Measurements from ENCODE around the gene EPHA8.

Gene EPHA8

GRCh38 chr1:22537441-22538139, 25.7 kb upstream of the EPHA8 start:
- DNase-seq: no peak

GRCh38 chr1:22539510-22540118, 23.7 kb upstream of the EPHA8 start:
- no peak for DNase-seq

DNA sequence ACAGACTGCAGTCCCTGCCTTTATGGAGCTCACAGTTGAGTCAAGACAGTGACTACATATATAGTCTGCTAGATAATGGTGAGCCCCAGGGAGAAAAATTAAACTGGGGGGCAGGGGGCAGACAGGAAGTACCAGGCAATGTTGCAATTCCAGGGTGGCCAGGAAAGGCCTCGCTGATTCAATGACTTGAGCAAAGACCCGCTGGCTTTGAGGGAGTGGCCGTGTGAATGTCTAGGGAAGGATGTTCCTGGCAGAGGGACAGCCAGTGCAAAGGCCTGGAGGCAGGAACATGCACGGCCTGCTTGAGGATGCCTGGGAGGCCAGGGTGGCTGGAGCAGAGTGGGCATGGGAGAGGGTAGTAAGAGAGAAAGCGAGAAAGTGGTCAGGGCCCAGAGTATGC, 23.0 kb upstream of the EPHA8 start:
- DNase-seq: no peak

DNA sequence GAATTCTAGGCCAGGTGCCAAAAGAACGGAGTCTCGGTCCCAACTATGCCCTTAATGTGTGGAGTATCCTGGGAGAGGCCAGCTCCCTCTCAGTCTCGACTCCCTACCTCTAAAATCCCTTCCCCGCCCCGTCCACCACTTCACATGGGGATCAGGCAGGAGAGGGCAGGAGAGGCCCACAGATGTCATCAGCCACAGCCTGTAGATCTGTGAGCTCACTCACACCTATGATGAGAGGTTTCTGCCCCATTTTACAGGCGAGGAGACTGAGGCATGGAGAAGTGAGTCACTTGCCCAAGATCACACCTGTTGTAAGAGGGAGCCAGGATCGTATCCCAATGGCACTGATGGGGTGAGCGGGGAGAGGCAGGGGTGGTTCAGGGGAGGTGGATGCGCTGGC, 20.4 kb upstream of the EPHA8 start:
- DNase-seq: no peak

GRCh38 chr1:22543679-22544078, 19.6 kb upstream of the EPHA8 start:
- DNase-seq: no peak

GRCh38 chr1:22544606-22545005, 18.7 kb upstream of the EPHA8 start:
- DNase-seq: no peak

DNA sequence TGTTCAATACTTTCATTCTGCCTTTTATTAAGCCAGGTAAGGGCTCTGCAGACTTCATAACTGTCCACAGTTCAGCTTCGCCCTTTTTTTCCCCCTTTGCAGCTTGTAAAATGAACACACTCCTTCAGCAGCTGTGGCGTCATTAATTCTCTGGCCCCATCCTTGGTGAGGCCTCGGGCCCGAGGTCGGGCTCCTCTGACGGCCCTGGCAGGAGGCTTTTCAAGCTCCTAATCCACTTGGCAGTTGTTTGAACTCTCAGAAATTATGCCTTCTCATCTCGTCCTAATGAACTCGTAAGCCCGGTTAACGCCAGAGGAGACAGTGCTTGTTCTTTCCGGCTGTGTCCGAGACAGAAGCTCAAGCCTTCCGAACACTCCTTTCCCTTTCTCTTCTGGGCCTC, 18.1 kb upstream of the EPHA8 start:
- no peak for DNase-seq

GRCh38 chr1:22547186-22547817, 16.0 kb upstream of the EPHA8 start:
- DNase-seq: no peak

DNA sequence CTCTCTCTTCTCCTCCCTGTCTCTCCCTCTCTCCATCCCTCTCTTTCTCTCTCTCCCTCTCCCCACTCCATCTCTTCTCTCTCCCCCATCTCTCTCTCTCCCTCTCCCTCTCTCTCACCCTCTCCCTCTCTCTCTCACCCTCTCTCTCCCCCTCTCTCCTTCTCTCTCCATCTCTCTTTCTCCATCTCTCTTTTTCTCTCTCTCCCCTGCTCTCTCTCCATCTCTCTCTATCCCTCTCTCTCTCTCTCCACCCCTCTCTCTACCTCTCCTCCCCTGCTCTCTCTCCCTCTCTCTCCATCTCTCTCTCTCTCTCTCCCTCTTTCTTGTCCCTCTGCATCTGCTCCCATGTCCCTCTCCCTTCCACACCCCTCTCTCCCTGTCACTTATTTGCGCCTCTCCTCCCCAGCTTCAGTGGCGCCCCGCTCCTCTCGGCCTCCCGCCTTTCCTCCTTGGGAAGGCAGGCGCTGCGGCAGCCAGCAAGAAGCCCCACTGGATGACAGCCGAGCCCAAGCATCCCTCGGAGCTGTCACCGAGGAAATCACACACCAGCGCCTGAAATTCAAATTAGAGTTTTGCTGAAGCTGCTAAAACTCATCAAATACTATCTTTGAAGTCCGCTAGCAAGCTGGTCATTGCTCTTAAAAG, 15.3 kb upstream of the EPHA8 start:
- DNase-seq: no peak

DNA sequence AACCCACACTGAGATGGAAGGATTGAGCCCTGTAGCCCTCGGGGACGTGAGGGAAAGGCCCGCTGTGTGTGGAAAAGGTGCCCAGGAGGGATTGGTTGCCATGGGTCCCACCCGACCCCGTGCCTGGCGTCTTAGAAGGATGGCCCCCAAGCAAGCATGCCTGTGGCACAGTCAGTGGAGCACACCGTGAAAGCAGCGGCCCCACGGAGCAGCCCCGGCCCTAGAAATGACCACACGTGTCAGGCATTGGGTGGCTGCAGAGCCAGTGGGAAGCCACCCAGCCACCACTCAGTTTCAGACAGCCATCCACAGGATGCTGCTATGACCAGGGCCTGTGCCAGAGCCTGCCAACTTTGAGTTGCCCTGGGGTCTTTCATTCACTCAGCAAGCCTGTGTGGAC, 13.3 kb upstream of the EPHA8 start:
- DNase-seq: no peak

DNA sequence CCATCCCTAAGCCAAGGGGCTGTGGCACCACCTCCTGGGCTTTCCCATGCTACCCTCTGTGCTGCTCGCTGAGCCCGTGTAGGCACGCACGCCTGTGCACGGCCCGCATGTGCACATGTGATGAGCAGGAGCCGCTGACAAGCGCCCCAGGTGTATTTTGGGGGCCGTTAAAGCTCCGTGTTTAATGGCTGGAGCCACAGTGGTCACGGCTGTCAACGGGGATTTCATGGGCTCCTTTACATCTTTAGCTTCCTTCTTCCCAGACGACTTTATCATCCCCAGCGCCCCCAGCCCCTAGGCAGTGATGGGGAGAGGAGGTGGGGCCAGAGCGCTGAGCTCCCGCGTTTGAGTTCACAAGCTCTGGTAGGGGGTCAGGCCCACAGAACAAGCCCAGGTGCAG, 11.7 kb upstream of the EPHA8 start:
- DNase-seq: no peak

DNA sequence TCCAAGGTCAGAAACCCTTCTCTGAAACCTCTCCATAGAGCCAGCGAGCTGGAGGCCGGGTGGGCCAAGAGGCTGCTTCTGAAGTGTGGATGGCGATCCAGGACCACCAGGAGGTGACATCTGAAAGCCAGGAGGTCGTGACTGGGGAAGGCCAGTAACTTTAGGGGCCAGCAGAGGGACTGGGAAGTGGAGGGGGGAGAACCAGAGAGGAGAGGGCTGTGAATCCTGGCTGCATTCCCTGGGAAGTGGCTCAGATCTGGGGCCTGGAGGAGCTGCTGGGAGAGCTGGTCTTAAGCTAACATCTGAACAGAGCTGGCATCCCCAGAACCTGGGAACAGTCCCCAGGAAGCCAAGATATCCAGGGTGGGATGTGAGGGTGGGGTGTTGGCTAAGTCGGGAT, 11.3 kb upstream of the EPHA8 start:
- DNase-seq: no peak

DNA sequence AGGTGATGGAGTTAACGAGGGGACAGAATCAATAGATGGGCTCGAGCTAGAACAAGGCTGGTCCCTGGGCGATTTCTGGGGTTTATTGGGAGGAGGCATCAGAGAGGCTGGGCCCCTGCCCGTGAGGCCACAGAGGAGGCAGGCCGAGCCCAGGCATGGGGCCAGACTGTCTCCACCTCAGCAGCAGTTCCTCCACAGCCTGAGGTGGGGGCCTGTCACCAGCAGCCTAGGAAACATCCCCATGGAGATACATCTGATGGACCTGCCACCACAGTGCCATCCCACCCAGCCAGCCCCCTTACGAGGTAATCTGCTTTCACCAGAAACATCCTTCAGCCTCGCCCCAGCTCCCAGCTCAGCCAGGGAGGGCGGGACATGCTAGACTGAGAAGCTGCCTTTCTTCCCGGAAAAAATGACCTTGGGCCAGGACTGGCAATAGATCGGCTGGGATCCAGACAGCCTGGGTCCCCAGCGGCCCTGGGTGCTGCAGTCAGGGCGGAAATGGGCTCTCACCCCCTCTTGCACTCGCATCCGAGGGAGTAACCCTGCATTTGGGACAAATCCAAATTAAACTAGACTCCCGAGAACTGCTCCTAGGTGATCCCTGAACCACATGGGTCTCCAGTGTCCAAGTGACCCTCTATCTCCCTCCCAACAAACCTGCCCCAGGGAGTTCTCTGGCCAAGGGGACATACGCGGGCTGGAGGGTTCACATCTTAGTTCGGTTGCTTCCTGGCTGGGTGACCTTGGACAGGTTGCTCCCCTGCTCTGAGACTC, 10.0 kb upstream of the EPHA8 start:
- DNase-seq: no peak

DNA sequence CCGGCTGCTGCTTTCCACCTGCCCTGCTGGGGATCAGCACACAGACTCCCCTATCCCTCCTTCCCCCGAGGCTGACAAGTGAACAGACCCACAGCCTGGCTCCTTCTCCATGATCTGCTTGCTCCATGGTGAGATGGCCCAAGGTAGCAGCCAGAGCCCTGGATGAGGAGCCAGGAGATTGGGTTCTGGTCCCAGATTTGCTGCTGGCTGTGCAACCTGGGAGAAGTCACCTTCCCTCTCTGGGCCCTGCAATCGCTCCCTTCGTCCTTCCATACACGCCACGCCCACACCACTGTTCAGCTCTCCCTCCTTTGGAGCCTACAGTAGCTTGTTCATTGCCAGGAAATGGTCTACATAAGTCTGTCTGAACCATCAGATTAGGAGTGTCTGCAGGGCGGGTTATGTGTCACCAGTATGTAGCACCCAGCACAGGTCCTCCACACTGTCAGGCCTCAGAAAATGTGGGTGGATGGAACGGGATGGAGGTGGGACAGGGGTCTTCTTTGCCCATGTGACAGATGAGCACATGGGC, 9.2 kb upstream of the EPHA8 start:
- DNase-seq: no peak

GRCh38 chr1:22555371-22555656, 8.0 kb upstream of the EPHA8 start:
- no peak for DNase-seq

DNA sequence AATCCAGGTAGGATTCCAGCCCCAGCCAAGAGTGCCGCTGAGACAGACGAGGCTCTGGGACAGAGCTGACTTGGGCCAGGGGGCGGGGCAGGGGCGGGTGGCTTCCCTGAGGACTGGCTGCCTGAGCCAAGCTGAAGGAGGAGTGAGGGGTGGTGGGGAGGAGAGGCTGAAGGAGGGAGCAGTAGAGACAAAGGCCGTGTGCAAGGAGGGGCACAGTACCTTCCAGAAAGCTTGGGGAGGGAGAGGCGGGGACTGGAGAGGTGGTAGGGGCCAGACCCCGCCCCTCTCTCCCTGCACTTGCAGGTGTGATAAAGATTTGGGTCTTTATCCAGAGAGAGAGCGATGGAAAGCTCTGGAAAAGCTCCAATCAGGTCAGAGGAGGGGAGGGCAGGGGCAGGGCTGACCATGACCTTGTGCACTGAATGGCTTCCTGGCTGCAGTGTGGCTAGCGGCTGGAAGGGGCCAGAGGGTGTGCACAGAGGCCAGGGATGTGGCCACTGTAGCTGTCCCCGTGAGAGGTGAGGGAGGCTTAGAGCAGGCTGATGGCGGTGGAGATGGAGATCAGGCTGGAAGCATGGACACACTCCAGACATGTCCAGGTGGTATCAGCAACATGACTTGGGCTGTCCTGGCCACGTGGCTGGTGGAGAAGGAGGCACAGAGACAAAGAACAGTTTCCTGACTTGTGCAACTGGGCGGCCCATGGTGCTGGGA, 6.7 kb upstream of the EPHA8 start:
- DNase-seq: no peak

- no peak for DNase-seq
Measured at GRCh38 chr1:22557341-22557950, 5.8 kb upstream of the EPHA8 start.

GRCh38 chr1:22563671-22564602, 648 bp downstream of the EPHA8 start:
- DNase-seq: no peak

- DNase-seq: no peak
Measured at GRCh38 chr1:22566161-22566560, 2.9 kb downstream of the EPHA8 start.

DNA sequence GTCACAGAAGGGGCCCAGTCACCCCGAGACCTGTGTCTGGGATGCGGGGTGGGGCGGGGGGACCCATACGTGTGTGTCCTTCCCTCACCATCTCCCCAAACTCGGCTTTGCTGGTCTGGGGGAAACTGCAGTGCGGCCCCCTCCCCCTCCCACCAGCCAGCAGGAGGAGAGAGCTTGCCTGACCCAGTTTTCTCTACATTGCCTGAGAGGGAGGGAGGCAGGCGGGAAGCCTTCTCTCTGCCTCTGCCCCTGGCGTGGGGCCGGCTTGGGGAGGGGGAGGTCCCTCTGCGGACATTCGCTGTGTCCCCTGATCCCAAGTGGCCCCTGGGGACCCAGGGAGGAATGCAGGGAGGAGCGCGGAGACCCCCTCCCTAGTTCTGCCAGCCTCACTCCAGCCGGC, 3.9 kb downstream of the EPHA8 start:
- DNase-seq: no peak

DNA sequence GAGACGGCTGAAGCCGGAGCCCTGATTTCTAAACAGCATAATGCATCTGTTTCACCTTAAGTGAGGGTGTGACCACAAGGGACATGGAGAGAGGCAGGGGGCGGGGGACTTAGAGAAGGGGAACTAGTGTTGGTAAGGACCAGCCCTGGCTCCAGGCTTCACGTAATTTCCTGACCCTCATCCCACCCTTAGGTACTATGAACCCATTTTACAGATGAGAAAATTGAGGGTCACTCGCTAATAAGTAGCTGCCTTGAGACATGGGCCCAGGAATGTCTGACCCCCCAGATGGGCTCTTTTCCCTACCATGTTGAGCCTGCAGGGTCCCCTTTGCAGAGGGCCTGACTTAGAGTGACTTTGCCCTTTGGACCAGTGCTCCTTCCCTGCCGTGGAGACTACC, 4.7 kb downstream of the EPHA8 start:
- DNase-seq: no peak

Measured in DMS79 treated with DMSO at 0.1 percent for 48 hours (cell line).